Hepatocyte (in vitro differentiated cells): Measurements from ENCODE around the gene POLR2F. TPM values are rescaled to one million over a fixed set of nuclear protein-coding genes. Genes with fewer than 3 reads are reported as not detected.

Experiments used
- DNase-seq: peaks from one replicate; pipeline ENCODE4 v3.0.0-alpha.2; 2016; ENCODE audit warnings: low spot score
- H2AFZ ChIP-seq: fragments of 200-600 bp; sonication (generic); 2 replicates; pipeline ENCODE4 v1.6.0; 2016; ENCODE audit warnings: antibody characterized with exemption, mild to moderate bottlenecking
- H3K27ac ChIP-seq: fragments of 200-600 bp; sonication (generic); 2 replicates; pipeline ENCODE4 v1.5.1; 2016; ENCODE audit warnings: mild to moderate bottlenecking
- H3K27me3 ChIP-seq: fragments of 200-600 bp; sonication (generic); 2 replicates; pipeline ENCODE4 v1.6.1; 2016
- H3K36me3 ChIP-seq: fragments of 200-600 bp; sonication (generic); replicated peaks from 2 replicates; pipeline ENCODE4 v1.5.1; 2016; ENCODE audit warnings: low read depth; ENCODE audit not compliant: insufficient read depth
- H3K4me1 ChIP-seq: fragments of 200-600 bp; sonication (generic); 2 replicates; pipeline ENCODE4 v1.5.1; 2016; ENCODE audit warnings: mild to moderate bottlenecking, moderate library complexity; ENCODE audit not compliant: insufficient read depth
- H3K4me2 ChIP-seq: fragments of 200-600 bp; sonication (generic); 2 replicates; pipeline ENCODE4 v1.6.0; 2016
- H3K4me3 ChIP-seq: fragments of 200-600 bp; sonication (generic); 2 replicates; pipeline ENCODE4 v1.5.1; 2016; ENCODE audit warnings: mild to moderate bottlenecking
- H3K79me2 ChIP-seq: fragments of 200-600 bp; sonication (generic); 2 replicates; pipeline ENCODE4 v1.6.0; 2017; ENCODE audit warnings: mild to moderate bottlenecking
- H3K9me2 ChIP-seq: fragments of 200-600 bp; sonication (generic); replicated peaks from 2 replicates; pipeline ENCODE4 v1.6.0; 2017; ENCODE audit warnings: mild to moderate bottlenecking; ENCODE audit not compliant: insufficient read depth
- H3K9me3 ChIP-seq: fragments of 200-600 bp; sonication (generic); 2 replicates; pipeline ENCODE4 v1.5.1; 2016; ENCODE audit warnings: low read depth, mild to moderate bottlenecking
- H4K20me1 ChIP-seq: fragments of 200-600 bp; sonication (generic); 2 replicates; pipeline ENCODE4 v1.6.0; 2016; ENCODE audit warnings: mild to moderate bottlenecking; ENCODE audit not compliant: insufficient read depth, poor library complexity, severe bottlenecking
- CTCF ChIP-seq: fragments of 200-600 bp; sonication (generic); IDR thresholded peaks from 2 replicates; pipeline ENCODE4 v1.5.1; 2016; ENCODE audit warnings: antibody characterized with exemption, mild to moderate bottlenecking; ENCODE audit not compliant: poor library complexity
- EZH2 ChIP-seq: fragments of 200-600 bp; sonication (generic); IDR thresholded peaks from 2 replicates; pipeline ENCODE4 v1.6.1; 2016; ENCODE audit warnings: antibody characterized with exemption, mild to moderate bottlenecking, borderline replicate concordance
- EZH2phosphoT487 ChIP-seq: fragments of 200-600 bp; sonication (generic); IDR thresholded peaks from one replicate; pipeline ENCODE4 v1.6.1; 2018; ENCODE audit warnings: antibody characterized with exemption, mild to moderate bottlenecking, low read depth, moderate library complexity; ENCODE audit not compliant: unreplicated experiment, severe bottlenecking
- WGBS: methylation state at CpG from one replicate; pipeline ENCODE4 v1.1.6; 2016; ENCODE audit warnings: low lambda C conversion rate; ENCODE audit errors: missing lambda C conversion rate; 5-methylcytosine and 5-hydroxymethylcytosine counted together
- polyA plus RNA-seq: library from polyadenylated mRNA; unstranded; fragments of >200 nt; fragmentation: Nextera tagmentation; extraction: Ambion mirVana; gene quantifications from 2 replicates; pipeline ENCODE4 v1.2.1, GENCODE V29; 2016
- total RNA-seq: library from RNA; depleted of rRNA; stranded (reverse); fragments of >200 nt; gene quantifications from 2 replicates; pipeline ENCODE4 v1.2.3, GENCODE V29; 2014

Gene POLR2F
- total and polyA plus RNA-seq, 2 experiments from 2014 or later, result 59.4 to 119 TPM

- TF ChIP-seq EZH2phosphoT487, result no peak
- no peak for TF ChIP-seq CTCF
- TF ChIP-seq EZH2, result no peak
- no peak for DNase-seq
- Histone ChIP-seq H3K79me2 (no peaks in the 10 kb centered on the region), H3K27ac (no peak overlapping the region), H3K4me1 (no peaks in the 10 kb centered on the region), H4K20me1 (no peaks in the 10 kb centered on the region), H3K27me3 (no peaks in the 10 kb centered on the region), H3K9me2 (no peaks in the 10 kb centered on the region), H3K4me2 (no peak overlapping the region), H3K9me3 (no peaks in the 10 kb centered on the region), H3K4me3 (no peak overlapping the region), H2AFZ (no peak overlapping the region), H3K36me3 (no peaks in the 10 kb centered on the region)
- 92% methylated on average over 8 of the region's 8 CpGs for WGBS
Observed at GRCh38 chr22:37996515-37997246, 43.2 kb downstream of the POLR2F start.

GRCh38 chr22:37998543-37998942, 45.0 kb downstream of the POLR2F start:
- no peak overlapping the region for H3K4me3 ChIP-seq
- WGBS, result 86% methylated on average over 7 of the region's 7 CpGs
- no peak overlapping the region for H3K27ac ChIP-seq
- no peak overlapping the region for H3K4me2 ChIP-seq
- H3K79me2 ChIP-seq, result no peaks in the 10 kb centered on the region
- no peak for DNase-seq
- no peaks in the 10 kb centered on the region for H3K36me3 ChIP-seq
- TF ChIP-seq EZH2 (no peak), CTCF (no peak), EZH2phosphoT487 (no peak)
- no peaks in the 10 kb centered on the region for H3K9me2 ChIP-seq
- H2AFZ ChIP-seq, result no peak overlapping the region
- no peaks in the 10 kb centered on the region for H3K9me3 ChIP-seq
- no peaks in the 10 kb centered on the region for H3K27me3 ChIP-seq
- H4K20me1 ChIP-seq, result no peaks in the 10 kb centered on the region
- no peaks in the 10 kb centered on the region for H3K4me1 ChIP-seq

- Histone ChIP-seq H3K4me2 (no peak overlapping the region), H4K20me1 (no peaks in the 10 kb centered on the region), H3K4me3 (no peak overlapping the region), H3K27ac (no peak overlapping the region), H3K9me3 (no peaks in the 10 kb centered on the region), H3K9me2 (no peaks in the 10 kb centered on the region), H2AFZ (no peak overlapping the region), H3K4me1 (no peaks in the 10 kb centered on the region), H3K79me2 (no peaks in the 10 kb centered on the region), H3K27me3 (no peaks in the 10 kb centered on the region), H3K36me3 (no peaks in the 10 kb centered on the region)
- TF ChIP-seq CTCF (no peak), EZH2phosphoT487 (no peak), EZH2 (no peak)
- no peak for DNase-seq
- WGBS, result 93% methylated on average over 10 of the region's 10 CpGs
Observed at GRCh38 chr22:37999236-37999635, 45.7 kb downstream of the POLR2F start.
